Naive thymus-derived CD4-positive, alpha-beta T cell (primary cell): ENCODE results near the gene PALM3. TPM values are rescaled to one million over a fixed set of nuclear protein-coding genes. Genes with fewer than 3 reads are reported as not detected.

ENCODE experiments used
- ATAC-seq: fragments of 150-1000 bp; cut with Tn5 transposase; 2 replicates; pipeline ENCODE4 v1.10.0; 2021; ENCODE audit warnings: mild to moderate bottlenecking, moderate library complexity
- CTCF ChIA-PET: fragments of 350-600 bp; sonication (Branson Sonifier 250); formaldehyde crosslinking; loops from one replicate; lab custom pipeline; 2021; ENCODE audit warnings: antibody characterized with exemption; lab: Charles Lee
- POLR2A ChIA-PET: fragments of 350-600 bp; sonication (Branson Sonifier 250); formaldehyde crosslinking; loops from one replicate; lab custom pipeline; 2021; ENCODE audit warnings: antibody characterized with exemption, inconsistent platforms; lab: Charles Lee
- DNase-seq, 9 donors: peaks; one replicate each; pipeline versions ENCODE4 v3.0.0 to v3.0.0-alpha.2; 2020 to 2022; ENCODE audit warnings: mixed read lengths in 1 of 9
- H3K27ac ChIP-seq: one replicate; pipeline ENCODE4 v1.7.0; 2013; ENCODE audit warnings: mild to moderate bottlenecking, low read depth, low read length, moderate library complexity
- H3K27me3 ChIP-seq, 2 donors: one replicate each; pipeline ENCODE4 v1.7.0; 2013; ENCODE audit warnings: low read length in 2 of 2, mild to moderate bottlenecking in 2 of 2, moderate library complexity in 2 of 2; ENCODE audit not compliant: control insufficient read depth in 2 of 2, insufficient read depth in 2 of 2
- H3K36me3 ChIP-seq, 3 experiments: 1 replicate in 2 of 3; 2 replicates in 1 of 3; pipeline ENCODE4 v1.7.0; 2013; ENCODE audit warnings: low read length in 3 of 3, mild to moderate bottlenecking in 3 of 3, moderate library complexity in 1 of 3; ENCODE audit not compliant: insufficient read depth in 3 of 3, control insufficient read depth in 2 of 3
- H3K4me1 ChIP-seq, 2 donors: one replicate each; pipeline ENCODE4 v1.7.0; 2013; ENCODE audit warnings: low read length in 2 of 2, mild to moderate bottlenecking in 2 of 2, moderate library complexity in 1 of 2; ENCODE audit not compliant: control insufficient read depth in 2 of 2, insufficient read depth in 2 of 2
- H3K4me3 ChIP-seq: 2 replicates; pipeline ENCODE4 v1.7.0; 2013; ENCODE audit warnings: mild to moderate bottlenecking, low read length
- H3K9me3 ChIP-seq, 3 experiments: 1 replicate in 2 of 3; 2 replicates in 1 of 3; pipeline ENCODE4 v1.7.0; 2013; ENCODE audit warnings: low read length in 3 of 3; ENCODE audit not compliant: control insufficient read depth in 2 of 3
- H3K27ac Mint-ChIP-seq, 9 donors: one replicate each; pipeline ENCODE4 v1.8.0; 2020 to 2022; ENCODE audit warnings: mixed read lengths in 9 of 9, mild to moderate bottlenecking in 8 of 9, moderate library complexity in 5 of 9, inconsistent platforms in 2 of 9
- H3K27me3 Mint-ChIP-seq, 5 donors: one replicate each; pipeline ENCODE4 v1.8.0; 2021 to 2022; ENCODE audit warnings: mixed read lengths in 5 of 5, mild to moderate bottlenecking in 1 of 5
- H3K36me3 Mint-ChIP-seq, 5 donors: one replicate each; pipeline ENCODE4 v1.8.0; 2020 to 2022; ENCODE audit warnings: mixed read lengths in 5 of 5, mild to moderate bottlenecking in 3 of 5, inconsistent platforms in 1 of 5
- H3K4me1 Mint-ChIP-seq, 7 donors: one replicate each; pipeline ENCODE4 v1.8.0; 2020 to 2022; ENCODE audit warnings: mixed read lengths in 7 of 7, mild to moderate bottlenecking in 3 of 7, inconsistent platforms in 1 of 7
- H3K4me3 Mint-ChIP-seq, 10 donors: one replicate each; pipeline ENCODE4 v1.8.0; 2020 to 2022; ENCODE audit warnings: mild to moderate bottlenecking in 10 of 10, mixed read lengths in 10 of 10, moderate library complexity in 6 of 10, inconsistent platforms in 2 of 10
- H3K9me3 Mint-ChIP-seq, 11 donors: one replicate each; pipeline ENCODE4 v1.8.0; 2020 to 2022; ENCODE audit warnings: mixed read lengths in 11 of 11, mild to moderate bottlenecking in 4 of 11, inconsistent platforms in 1 of 11, moderate library complexity in 1 of 11
- intact Hi-C, 2 donors: fragments of 100-400 bp; cut with micrococcal nuclease; formaldehyde crosslinking; loops; one replicate each; pipeline ENCODE4 v1.15.1; 2023
- polyA plus RNA-seq, 2 donors: library from polyadenylated mRNA; unstranded; fragments of 300-500 nt; fragmentation: Illumina TruSeq; gene quantifications; one replicate each; pipeline ENCODE4 v1.2.3, GENCODE V29; 2021
- total RNA-seq, 6 experiments: library from RNA in 5 of 6; stranded (reverse) in 5 of 6; gene quantifications; 1 replicate in 5 of 6; 2 replicates in 1 of 6; pipeline ENCODE4 v1.2.3 and lab custom pipeline; 2021 to 2026

The PALM3 gene
- total and polyA plus RNA-seq, 7 experiments from 2014 or later = 0.22 TPM; not detected in 6

DNA sequence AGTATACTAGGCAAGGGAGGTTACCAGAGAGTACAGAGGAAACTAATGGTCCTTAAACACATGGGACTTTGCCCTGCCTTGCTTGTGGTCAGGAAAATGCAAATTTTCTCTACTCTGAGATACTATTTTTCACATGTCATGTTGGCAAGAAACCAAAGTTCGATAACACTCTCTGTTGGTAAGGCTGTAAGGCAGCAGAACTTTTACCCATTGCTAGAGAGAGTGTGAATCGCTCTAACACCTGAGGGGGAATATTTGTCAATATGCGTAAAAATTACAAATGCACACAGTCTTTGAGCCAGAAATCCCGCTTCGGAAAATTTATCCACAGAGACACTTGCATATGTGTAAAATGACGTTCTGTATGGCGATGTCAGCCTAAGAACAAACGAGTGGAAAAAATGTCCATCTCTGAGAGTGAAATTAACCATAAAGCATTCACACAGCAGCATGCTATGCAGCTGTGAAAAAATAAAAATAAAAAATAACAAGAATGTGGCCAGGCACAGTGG is 46.3 kb downstream of the PALM3 start:
- peaks cover 0 to 12% (median 0%) of the 10 kb centered on the region in 7 donors for H3K4me1 Mint-ChIP-seq
- DNase-seq = no peak
- H3K4me3 ChIP-seq = no peak overlapping the region
- no peaks in the 10 kb centered on the region for H3K27me3 ChIP-seq
- H3K4me3 Mint-ChIP-seq = no peak overlapping the region
- H3K9me3 ChIP-seq = no peaks in the 10 kb centered on the region
- no peaks in the 10 kb centered on the region for H3K36me3 ChIP-seq
- ATAC-seq = no peak
- intact Hi-C loops = loop anchor here in 1 of 2 donors (10.0 kb wide), 1 partner anchor 1081 kb away; the partner anchor contains the start of genes CALR and FARSA
- H3K27me3 Mint-ChIP-seq = peaks cover 0 to 3% (median 0%) of the 10 kb centered on the region in 5 donors
- ChIA-PET CTCF (no interaction called here), POLR2A (no interaction called here)
- H3K4me1 ChIP-seq = no peaks in the 10 kb centered on the region
- H3K27ac Mint-ChIP-seq = no peak overlapping the region
- no peaks in the 10 kb centered on the region for H3K9me3 Mint-ChIP-seq
- H3K36me3 Mint-ChIP-seq = no peaks in the 10 kb centered on the region
- no peak overlapping the region for H3K27ac ChIP-seq

DNA sequence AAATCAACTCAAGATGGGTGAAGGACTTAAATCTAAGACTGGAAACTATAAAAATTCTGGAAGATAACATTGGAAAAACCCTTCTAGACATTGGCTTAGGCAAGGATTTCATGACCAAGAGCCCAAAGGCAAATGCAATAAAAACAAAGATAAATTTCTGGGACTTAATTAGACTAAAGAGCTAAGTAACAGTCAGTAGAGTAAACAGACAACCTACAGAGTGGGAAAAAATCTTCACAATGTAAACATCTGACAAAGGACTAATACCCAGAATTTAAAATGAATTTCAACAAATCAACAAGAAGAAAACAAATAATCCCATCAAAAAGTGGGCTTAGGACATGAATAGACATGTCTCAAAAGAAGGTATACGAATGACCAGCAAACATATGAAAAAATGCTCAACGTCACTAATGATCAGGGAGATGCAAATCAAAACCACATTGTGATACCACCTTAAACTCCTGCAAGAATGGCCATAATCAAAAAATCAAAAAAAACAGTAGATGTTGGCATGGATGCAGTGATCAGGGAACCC is 49.4 kb downstream of the PALM3 start:
- H3K36me3 Mint-ChIP-seq = no peaks in the 10 kb centered on the region
- no peak overlapping the region for H3K27ac Mint-ChIP-seq
- ChIA-PET POLR2A (no interaction called here), CTCF (no interaction called here)
- ATAC-seq = no peak
- no peaks in the 10 kb centered on the region for H3K4me1 ChIP-seq
- no peak overlapping the region for H3K4me3 Mint-ChIP-seq
- no peaks in the 10 kb centered on the region for H3K9me3 Mint-ChIP-seq
- DNase-seq = no peak
- intact Hi-C loops = loop anchor here in 1 of 2 donors (10.0 kb wide), 1 partner anchor 1078 kb away; the partner anchor contains the start of genes CALR and FARSA
- H3K36me3 ChIP-seq = no peaks in the 10 kb centered on the region
- H3K9me3 ChIP-seq = no peaks in the 10 kb centered on the region
- no peak overlapping the region for H3K27ac ChIP-seq
- no peaks in the 10 kb centered on the region for H3K27me3 ChIP-seq
- H3K4me3 ChIP-seq = no peak overlapping the region
- peaks cover 0 to 3% (median 0%) of the 10 kb centered on the region in 5 donors for H3K27me3 Mint-ChIP-seq
- peaks cover 0 to 7% (median 0%) of the 10 kb centered on the region in 7 donors for H3K4me1 Mint-ChIP-seq

- Histone ChIP-seq H3K36me3 (no peaks in the 10 kb centered on the region), H3K9me3 (no peaks in the 10 kb centered on the region), H3K4me1 (peaks cover 29 to 35% of the 10 kb centered on the region in 2 donors), H3K27me3 (no peaks in the 10 kb centered on the region), H3K27ac (peak overlapping the region; percentile 99), H3K4me3 (peak overlapping the region; percentile 77)
- no peaks in the 10 kb centered on the region for H3K27me3 Mint-ChIP-seq
- H3K27ac Mint-ChIP-seq = peak overlapping the region; percentile 98 to 100 (median 100)
- ChIA-PET CTCF (interaction anchor here (0.6 to 1.7 kb wide), 3 partner anchors 20 to 89 kb away, joined by 3 to 4 read pairs (median 4); partner anchors contain the start of gene IL27RA), POLR2A (interaction anchor here (0.7 to 10.2 kb wide), 23 partner anchors 9 to 242 kb away, joined by 3 to 162 read pairs (median 4); partner anchors contain the start of genes C19orf53, DCAF15, IL27RA and MRI1)
- H3K36me3 Mint-ChIP-seq = no peaks in the 10 kb centered on the region
- H3K4me3 Mint-ChIP-seq = peak overlapping the region; percentile 91 to 98 (median 96)
- peaks cover 0 to 7% (median 0%) of the 10 kb centered on the region in 11 donors for H3K9me3 Mint-ChIP-seq
- H3K4me1 Mint-ChIP-seq = peaks cover 26 to 40% (median 35%) of the 10 kb centered on the region in 7 donors
- intact Hi-C loops = loop anchor here (1.0 to 5.0 kb wide), 17 partner anchors 21 to 854 kb away; partner anchors contain the start of genes BRME1 (in 2 of the 2), CC2D1A (in 2 of the 2), DCAF15 (in 2 of the 2) and MISP3 (in 2 of the 2)
- ATAC-seq = peak; percentile 18
- DNase-seq = peak in 2 of 9 donors; percentile 82 to 85
Observed at GRCh38 chr19:14006766-14007562, 54.9 kb downstream of the PALM3 start.

DNA sequence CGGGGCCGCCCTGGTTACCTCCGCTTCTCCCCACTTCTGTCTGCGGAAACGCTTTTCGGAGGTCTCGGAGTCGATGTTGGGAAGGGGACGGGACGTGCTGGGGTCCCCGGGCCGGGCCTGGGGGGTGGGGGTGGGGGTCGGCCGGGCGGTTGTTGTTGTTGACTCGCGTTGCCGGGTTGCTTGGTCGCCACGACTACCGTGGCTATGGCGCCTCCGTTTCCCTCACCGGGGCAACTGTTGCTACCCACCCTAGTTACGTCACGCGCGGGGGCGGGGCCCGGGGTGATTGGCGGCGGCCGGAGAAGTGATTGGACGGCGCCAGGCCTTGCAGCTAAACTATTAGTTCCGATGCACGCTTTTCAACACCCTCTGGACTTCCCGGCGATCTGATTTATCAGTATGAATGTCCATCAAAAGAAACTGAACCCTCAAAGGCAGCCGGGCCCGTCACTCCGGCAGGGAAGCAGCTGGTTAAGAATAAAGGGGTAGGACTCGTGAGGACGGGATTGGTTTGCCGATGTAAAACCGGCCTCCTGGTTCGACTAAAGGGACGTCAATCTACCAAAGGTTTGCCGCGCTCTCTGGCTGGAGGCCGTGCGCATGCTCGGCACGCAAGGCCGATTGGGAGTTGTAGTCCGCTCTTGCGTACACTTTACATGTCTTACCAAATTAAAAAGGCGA is 55.7 kb downstream of the PALM3 start, which contains the start of gene RFX1:
TSS of gene RFX1 (minus strand) at position 236 of the 681 bp plus-strand sequence. CDS start 12,477 bp downstream, outside the sequence.
- H3K27me3 Mint-ChIP-seq = no peaks in the 10 kb centered on the region
- peak; percentile 99 to 100 (median 100) for DNase-seq
- peaks cover 26 to 48% (median 39%) of the 10 kb centered on the region in 7 donors for H3K4me1 Mint-ChIP-seq
- ChIA-PET CTCF (interaction anchor here (1.3 to 1.7 kb wide), 2 partner anchors 19 to 26 kb away, joined by 4 read pairs; partner anchors contain the start of gene IL27RA), POLR2A (interaction anchor here (0.6 to 10.2 kb wide), 26 partner anchors 8 to 432 kb away, joined by 3 to 162 read pairs (median 4); partner anchors contain the start of genes C19orf53, DCAF15, IL27RA and MRI1)
- ATAC-seq = peak; percentile 79
- intact Hi-C loops = loop anchor here (1.0 to 5.0 kb wide), 17 partner anchors 20 to 853 kb away; partner anchors contain the start of genes BRME1 (in 2 of the 2), CC2D1A (in 2 of the 2), DCAF15 (in 2 of the 2) and MISP3 (in 2 of the 2)
- Histone ChIP-seq H3K27ac (peak within 1 kb of the TSS; percentile 99), H3K36me3 (no peaks in the 10 kb centered on the region), H3K9me3 (no peaks in the 10 kb centered on the region), H3K27me3 (no peaks in the 10 kb centered on the region), H3K4me3 (peak within 1 kb of the TSS; percentile 77), H3K4me1 (peaks cover 37 to 42% of the 10 kb centered on the region in 2 donors)
- H3K4me3 Mint-ChIP-seq = peak within 1 kb of the TSS; percentile 91 to 98 (median 96)
- no peaks in the 10 kb centered on the region for H3K36me3 Mint-ChIP-seq
- peak within 1 kb of the TSS; percentile 98 to 100 (median 100) for H3K27ac Mint-ChIP-seq
- H3K9me3 Mint-ChIP-seq = peaks cover 0 to 7% (median 0%) of the 10 kb centered on the region in 11 donors

DNA sequence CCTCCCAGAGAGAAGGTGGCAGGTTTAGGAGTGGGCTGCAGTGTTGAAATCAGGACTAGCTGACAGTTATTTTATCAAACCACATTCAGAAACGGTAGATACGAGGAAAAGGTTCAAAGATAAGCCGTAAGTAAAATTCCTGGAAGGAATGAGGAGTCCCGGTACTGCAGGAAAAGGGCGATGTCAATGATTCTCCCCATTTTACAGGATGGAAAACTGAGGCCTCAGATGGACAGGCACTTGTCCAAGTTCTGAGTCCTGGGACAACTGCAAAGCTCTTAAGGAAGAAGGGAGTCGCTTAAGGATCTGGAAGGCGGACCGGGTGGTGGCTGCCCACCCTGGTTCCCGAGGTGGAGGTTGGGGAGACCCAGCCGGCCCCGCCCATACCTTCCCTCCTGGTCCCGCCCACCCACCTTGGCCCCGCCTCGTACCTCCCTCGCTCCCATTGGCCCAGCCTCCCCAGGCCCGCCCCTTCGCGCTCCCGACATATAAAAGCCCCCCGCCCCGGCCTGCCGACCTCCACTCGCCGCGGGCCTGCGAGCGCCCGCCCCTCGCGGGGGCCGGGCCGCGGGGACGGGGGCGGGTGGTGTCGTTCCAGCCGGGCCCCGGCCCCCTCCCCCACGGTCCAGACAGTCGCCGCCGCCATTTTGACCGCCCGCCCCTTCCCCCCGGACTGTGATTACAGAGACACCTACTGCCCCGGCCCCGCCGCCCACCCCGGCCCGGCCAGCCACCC is 56.4 kb downstream of the PALM3 start:
- CTCF ChIA-PET = interaction anchor here (1.1 to 2.2 kb wide), 3 partner anchors 26 to 102 kb away, joined by 4 to 6 read pairs (median 4); partner anchors contain the start of gene IL27RA
- H3K9me3 ChIP-seq = no peaks in the 10 kb centered on the region
- Mint-ChIP-seq H3K9me3 (peaks cover 0 to 7% (median 0%) of the 10 kb centered on the region in 11 donors), H3K4me1 (peaks cover 31 to 55% (median 44%) of the 10 kb centered on the region in 7 donors), H3K27me3 (no peaks in the 10 kb centered on the region), H3K36me3 (peaks cover 0 to 4% (median 0%) of the 10 kb centered on the region in 5 donors), H3K27ac (peak overlapping the region; percentile 98 to 100 (median 100)), H3K4me3 (peak overlapping the region; percentile 83 to 98 (median 96))
- peak; percentile 84 to 95 (median 87) for DNase-seq
- H3K4me3 ChIP-seq = peak overlapping the region; percentile 77
- peak overlapping the region; percentile 99 for H3K27ac ChIP-seq
- peak; percentile 74 for ATAC-seq
- H3K4me1 ChIP-seq = peaks cover 44 to 49% of the 10 kb centered on the region in 2 donors
- POLR2A ChIA-PET = interaction anchor here (0.6 to 11.6 kb wide), 24 partner anchors 8 to 433 kb away, joined by 3 to 162 read pairs (median 4); partner anchors contain the start of genes C19orf53, DCAF15, IL27RA and MRI1
- intact Hi-C loops = loop anchor here (1.0 to 5.0 kb wide), 17 partner anchors 19 to 853 kb away; partner anchors contain the start of genes BRME1 (in 2 of the 2), CC2D1A (in 2 of the 2), DCAF15 (in 2 of the 2) and MISP3 (in 2 of the 2)
- no peaks in the 10 kb centered on the region for H3K27me3 ChIP-seq
- no peaks in the 10 kb centered on the region for H3K36me3 ChIP-seq
